ENCODE measurements around the gene CFAP74. TPM values are rescaled to one million over a fixed set of nuclear protein-coding genes. Genes with fewer than 3 reads are reported as not detected.

Gene CFAP74
- total and polyA plus RNA-seq, 2 of the 13 experiments (the other 11 are each of a cell fraction or from before 2014, with no cell fraction given), result 0.27 to 0.62 TPM

DNA sequence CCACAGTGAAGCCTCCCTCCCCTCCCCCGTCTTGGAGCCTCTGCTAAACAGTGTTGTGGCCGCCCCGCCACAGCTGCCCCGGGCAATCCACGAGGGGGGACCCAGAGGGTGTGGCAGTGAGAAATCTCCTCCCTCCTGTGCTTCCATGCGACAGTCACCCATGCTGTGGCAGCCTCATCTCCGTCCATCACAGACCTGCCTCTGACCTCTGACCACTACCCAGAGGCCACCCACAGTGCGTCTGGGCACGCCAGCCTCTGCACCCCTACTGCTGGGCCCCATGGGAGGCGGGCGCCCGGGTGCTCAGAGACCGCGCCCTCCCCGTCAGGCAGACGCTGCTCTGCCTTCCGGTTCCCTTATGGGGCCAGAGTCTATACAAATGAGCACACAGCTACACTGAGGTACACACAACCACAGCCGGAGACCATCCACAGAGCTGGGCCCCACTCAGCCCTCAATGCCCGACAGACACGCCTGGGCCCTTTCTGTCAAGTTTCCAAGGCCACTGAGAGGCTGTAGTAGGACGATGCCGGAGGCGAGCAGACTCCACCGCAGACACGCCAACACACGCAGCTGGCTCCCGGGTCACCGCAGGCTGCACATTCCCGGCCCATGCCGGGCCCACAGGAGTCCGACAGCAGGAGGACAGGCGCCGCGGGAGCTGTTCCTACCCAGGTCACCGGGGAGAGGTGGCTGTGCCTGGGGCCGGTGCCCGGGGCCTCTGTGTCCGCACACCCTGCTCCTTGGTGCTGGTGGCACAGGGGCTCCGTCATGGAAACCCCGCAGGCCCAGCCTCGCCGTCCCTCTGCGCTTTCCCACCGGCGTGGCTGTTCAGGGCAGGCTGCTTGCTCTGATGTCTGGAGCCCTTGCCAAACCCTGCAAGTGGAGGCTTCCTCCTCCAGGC lies 60.6 kb downstream of the CFAP74 start (continued):
- TF ChIP-seq, protein P1, sequence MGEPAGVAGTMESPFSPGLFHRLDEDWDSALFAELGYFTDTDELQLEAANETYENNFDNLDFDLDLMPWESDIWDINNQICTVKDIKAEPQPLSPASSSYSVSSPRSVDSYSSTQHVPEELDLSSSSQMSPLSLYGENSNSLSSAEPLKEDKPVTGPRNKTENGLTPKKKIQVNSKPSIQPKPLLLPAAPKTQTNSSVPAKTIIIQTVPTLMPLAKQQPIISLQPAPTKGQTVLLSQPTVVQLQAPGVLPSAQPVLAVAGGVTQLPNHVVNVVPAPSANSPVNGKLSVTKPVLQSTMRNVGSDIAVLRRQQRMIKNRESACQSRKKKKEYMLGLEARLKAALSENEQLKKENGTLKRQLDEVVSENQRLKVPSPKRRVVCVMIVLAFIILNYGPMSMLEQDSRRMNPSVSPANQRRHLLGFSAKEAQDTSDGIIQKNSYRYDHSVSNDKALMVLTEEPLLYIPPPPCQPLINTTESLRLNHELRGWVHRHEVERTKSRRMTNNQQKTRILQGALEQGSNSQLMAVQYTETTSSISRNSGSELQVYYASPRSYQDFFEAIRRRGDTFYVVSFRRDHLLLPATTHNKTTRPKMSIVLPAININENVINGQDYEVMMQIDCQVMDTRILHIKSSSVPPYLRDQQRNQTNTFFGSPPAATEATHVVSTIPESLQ (CRISPR knock-in tag; conservative IDR thresholded peaks at IDR 0.05), result no peak
- TF ChIP-seq BCL6 (CRISPR knock-in tag; IDR thresholded peaks at IDR 0.05) (peak; percentile 44; the same call in 1 of the 2 replicates), ARNT2 (CRISPR knock-in tag; IDR thresholded peaks at IDR 0.05; ENCODE audit: low read depth) (peak; percentile 83), HDAC6 (IDR thresholded peaks at IDR 0.05; ENCODE audit: low read depth, low read length) (no peak), ZNF282 (IDR thresholded peaks at IDR 0.05; ENCODE audit: partially characterized antibody) (no peak), ZNF460 (CRISPR knock-in tag; IDR thresholded peaks at IDR 0.05; ENCODE audit: borderline replicate concordance) (no peak; the same call in 1 of the 2 replicates), MTF2 (CRISPR knock-in tag; IDR thresholded peaks at IDR 0.05; ENCODE audit: borderline replicate concordance) (no peak; the same call in none of the 2 replicates), YEATS4 (CRISPR knock-in tag; IDR thresholded peaks at IDR 0.05; ENCODE audit: borderline replicate concordance) (peak; percentile 90), KLF15 (CRISPR knock-in tag; IDR thresholded peaks at IDR 0.05; ENCODE audit: borderline replicate concordance) (peak; percentile 74; the same call in 1 of the 2 replicates), ZNF501 (CRISPR knock-in tag; IDR thresholded peaks at IDR 0.05) (peak; percentile 37; the same call in 1 of the 2 replicates), GZF1 (CRISPR knock-in tag; IDR thresholded peaks at IDR 0.05) (no peak), SIN3B (IDR thresholded peaks at IDR 0.05; ENCODE audit: low read length) (no peak), ZMYM3 (CRISPR knock-in tag; IDR thresholded peaks at IDR 0.05) (peak; percentile 71; the same call in 1 of the 2 replicates), JUN (CRISPR knock-in tag; IDR thresholded peaks at IDR 0.05) (no peak), MBNL3 (CRISPR knock-in tag; conservative IDR thresholded peaks at IDR 0.05) (no peak), ZNF788 (CRISPR knock-in tag; IDR thresholded peaks at IDR 0.05; ENCODE audit: borderline replicate concordance) (peak; percentile 97)
- TF ChIP-seq, protein P2, sequence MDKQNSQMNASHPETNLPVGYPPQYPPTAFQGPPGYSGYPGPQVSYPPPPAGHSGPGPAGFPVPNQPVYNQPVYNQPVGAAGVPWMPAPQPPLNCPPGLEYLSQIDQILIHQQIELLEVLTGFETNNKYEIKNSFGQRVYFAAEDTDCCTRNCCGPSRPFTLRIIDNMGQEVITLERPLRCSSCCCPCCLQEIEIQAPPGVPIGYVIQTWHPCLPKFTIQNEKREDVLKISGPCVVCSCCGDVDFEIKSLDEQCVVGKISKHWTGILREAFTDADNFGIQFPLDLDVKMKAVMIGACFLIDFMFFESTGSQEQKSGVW (CRISPR knock-in tag; IDR thresholded peaks at IDR 0.05; ENCODE audit: borderline replicate concordance), result no peak
- TF ChIP-seq, protein P3, sequence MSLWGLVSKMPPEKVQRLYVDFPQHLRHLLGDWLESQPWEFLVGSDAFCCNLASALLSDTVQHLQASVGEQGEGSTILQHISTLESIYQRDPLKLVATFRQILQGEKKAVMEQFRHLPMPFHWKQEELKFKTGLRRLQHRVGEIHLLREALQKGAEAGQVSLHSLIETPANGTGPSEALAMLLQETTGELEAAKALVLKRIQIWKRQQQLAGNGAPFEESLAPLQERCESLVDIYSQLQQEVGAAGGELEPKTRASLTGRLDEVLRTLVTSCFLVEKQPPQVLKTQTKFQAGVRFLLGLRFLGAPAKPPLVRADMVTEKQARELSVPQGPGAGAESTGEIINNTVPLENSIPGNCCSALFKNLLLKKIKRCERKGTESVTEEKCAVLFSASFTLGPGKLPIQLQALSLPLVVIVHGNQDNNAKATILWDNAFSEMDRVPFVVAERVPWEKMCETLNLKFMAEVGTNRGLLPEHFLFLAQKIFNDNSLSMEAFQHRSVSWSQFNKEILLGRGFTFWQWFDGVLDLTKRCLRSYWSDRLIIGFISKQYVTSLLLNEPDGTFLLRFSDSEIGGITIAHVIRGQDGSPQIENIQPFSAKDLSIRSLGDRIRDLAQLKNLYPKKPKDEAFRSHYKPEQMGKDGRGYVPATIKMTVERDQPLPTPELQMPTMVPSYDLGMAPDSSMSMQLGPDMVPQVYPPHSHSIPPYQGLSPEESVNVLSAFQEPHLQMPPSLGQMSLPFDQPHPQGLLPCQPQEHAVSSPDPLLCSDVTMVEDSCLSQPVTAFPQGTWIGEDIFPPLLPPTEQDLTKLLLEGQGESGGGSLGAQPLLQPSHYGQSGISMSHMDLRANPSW (CRISPR knock-in tag; IDR thresholded peaks at IDR 0.05; ENCODE audit: borderline replicate concordance), result no peak
- TF ChIP-seq, protein P4, sequence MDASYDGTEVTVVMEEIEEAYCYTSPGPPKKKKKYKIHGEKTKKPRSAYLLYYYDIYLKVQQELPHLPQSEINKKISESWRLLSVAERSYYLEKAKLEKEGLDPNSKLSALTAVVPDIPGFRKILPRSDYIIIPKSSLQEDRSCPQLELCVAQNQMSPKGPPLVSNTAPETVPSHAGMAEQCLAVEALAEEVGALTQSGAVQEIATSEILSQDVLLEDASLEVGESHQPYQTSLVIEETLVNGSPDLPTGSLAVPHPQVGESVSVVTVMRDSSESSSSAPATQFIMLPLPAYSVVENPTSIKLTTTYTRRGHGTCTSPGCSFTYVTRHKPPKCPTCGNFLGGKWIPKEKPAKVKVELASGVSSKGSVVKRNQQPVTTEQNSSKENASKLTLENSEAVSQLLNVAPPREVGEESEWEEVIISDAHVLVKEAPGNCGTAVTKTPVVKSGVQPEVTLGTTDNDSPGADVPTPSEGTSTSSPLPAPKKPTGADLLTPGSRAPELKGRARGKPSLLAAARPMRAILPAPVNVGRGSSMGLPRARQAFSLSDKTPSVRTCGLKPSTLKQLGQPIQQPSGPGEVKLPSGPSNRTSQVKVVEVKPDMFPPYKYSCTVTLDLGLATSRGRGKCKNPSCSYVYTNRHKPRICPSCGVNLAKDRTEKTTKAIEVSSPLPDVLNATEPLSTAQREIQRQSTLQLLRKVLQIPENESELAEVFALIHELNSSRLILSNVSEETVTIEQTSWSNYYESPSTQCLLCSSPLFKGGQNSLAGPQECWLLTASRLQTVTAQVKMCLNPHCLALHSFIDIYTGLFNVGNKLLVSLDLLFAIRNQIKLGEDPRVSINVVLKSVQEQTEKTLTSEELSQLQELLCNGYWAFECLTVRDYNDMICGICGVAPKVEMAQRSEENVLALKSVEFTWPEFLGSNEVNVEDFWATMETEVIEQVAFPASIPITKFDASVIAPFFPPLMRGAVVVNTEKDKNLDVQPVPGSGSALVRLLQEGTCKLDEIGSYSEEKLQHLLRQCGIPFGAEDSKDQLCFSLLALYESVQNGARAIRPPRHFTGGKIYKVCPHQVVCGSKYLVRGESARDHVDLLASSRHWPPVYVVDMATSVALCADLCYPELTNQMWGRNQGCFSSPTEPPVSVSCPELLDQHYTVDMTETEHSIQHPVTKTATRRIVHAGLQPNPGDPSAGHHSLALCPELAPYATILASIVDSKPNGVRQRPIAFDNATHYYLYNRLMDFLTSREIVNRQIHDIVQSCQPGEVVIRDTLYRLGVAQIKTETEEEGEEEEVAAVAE (CRISPR knock-in tag; IDR thresholded peaks at IDR 0.05; ENCODE audit: borderline replicate concordance), result no peak

Measured in HepG2 (cell line).